Hepatocyte (in vitro differentiated cells): ENCODE results near the gene ETHE1.

Source experiments
- EZH2 ChIP-seq: fragments of 200-600 bp; sonication (generic); IDR thresholded peaks from 2 replicates; pipeline ENCODE4 v1.6.1; 2016; ENCODE audit warnings: antibody characterized with exemption, mild to moderate bottlenecking, borderline replicate concordance
- EZH2phosphoT487 ChIP-seq: fragments of 200-600 bp; sonication (generic); IDR thresholded peaks from one replicate; pipeline ENCODE4 v1.6.1; 2018; ENCODE audit warnings: antibody characterized with exemption, mild to moderate bottlenecking, low read depth, moderate library complexity; ENCODE audit not compliant: unreplicated experiment, severe bottlenecking
- TF ChIP-seq, protein P1 (sequence below): fragments of 200-600 bp; sonication (generic); IDR thresholded peaks from 2 replicates; pipeline ENCODE4 v1.5.1; 2016; ENCODE audit warnings: antibody characterized with exemption, mild to moderate bottlenecking; ENCODE audit not compliant: poor library complexity

DNA sequence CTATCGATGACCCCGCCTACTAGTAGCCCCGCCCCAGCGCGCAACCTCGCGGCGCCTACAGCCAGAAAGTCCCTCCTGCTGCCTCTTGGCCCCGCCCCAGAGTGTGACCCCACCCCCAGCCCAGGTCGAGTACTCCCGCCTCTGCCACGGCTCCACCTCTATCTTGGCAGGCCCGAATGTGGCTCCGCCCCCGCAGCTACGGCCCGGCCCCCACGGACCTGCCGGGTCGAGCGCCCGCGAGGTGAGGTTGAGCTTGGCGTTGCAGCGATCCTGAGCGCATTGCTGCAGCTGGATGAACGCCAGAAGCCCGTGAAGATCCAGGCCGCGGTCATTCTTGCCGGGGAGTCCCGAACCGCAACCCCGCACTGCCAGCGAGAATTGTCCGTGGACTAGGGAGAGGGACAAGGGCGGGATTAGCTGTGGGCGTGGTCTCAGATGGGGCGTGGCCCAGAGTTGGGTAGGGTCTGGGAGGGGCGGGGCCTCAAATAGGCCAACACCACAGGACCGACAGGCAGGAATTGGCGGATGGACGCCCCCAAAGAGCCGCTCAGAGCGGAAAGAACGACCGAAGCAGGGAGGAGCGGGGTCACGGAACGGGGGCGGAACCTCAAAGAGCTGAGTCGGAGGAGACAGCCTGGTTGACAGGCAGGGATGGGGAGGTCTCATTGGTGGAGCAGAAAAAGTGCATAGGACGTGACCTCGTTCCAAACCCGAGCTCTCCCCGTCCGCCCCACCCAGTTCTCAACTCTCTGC is 63.4 kb downstream of the ETHE1 start:
- TF ChIP-seq, protein P1, sequence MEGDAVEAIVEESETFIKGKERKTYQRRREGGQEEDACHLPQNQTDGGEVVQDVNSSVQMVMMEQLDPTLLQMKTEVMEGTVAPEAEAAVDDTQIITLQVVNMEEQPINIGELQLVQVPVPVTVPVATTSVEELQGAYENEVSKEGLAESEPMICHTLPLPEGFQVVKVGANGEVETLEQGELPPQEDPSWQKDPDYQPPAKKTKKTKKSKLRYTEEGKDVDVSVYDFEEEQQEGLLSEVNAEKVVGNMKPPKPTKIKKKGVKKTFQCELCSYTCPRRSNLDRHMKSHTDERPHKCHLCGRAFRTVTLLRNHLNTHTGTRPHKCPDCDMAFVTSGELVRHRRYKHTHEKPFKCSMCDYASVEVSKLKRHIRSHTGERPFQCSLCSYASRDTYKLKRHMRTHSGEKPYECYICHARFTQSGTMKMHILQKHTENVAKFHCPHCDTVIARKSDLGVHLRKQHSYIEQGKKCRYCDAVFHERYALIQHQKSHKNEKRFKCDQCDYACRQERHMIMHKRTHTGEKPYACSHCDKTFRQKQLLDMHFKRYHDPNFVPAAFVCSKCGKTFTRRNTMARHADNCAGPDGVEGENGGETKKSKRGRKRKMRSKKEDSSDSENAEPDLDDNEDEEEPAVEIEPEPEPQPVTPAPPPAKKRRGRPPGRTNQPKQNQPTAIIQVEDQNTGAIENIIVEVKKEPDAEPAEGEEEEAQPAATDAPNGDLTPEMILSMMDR, result no peak
- TF ChIP-seq EZH2, result no peak
- no peak for TF ChIP-seq EZH2phosphoT487
